AML-193 (cell line): Measurements from ENCODE around the gene ME3.
"Not testable (repeated sequence)": the region's sequence is repeated elsewhere in the genome, so short reads cannot be mapped to it uniquely, and the experiment has no call there.

Source experiments
- DNase-seq, 2 experiments: peaks; one replicate each; lab custom pipeline; 2025; lab: John Stamatoyannopoulos, UW

Gene ME3

GRCh38 chr11:86663761-86664160 is 8.7 kb downstream of the ME3 start:
- no peak for DNase-seq

DNA sequence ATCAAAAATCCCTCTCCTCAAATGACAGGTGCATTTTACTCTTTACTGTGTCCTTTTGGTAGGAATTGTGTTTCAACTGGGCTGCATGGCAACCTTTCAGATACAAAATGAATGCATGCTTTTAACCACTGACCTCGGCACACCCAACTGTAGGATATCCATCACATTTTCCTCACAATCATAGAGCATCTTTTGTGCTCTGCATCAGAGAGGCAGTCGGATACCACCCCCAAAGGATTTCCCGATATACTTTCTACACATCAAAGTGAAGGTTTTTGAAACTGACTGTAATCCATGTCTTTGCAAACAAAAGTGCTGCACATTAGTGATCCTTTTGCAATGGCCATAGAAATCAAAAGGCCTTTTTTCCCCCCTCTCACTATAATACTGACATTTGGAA is 9.1 kb downstream of the ME3 start:
- no peak for DNase-seq

GRCh38 chr11:86660736-86661135 is 11.7 kb downstream of the ME3 start:
- no peak for DNase-seq

- DNase-seq = no peak
These were observed 12.3 kb downstream of the ME3 start for GRCh38 chr11:86660088-86660487.

GRCh38 chr11:86658534-86658933 is 13.9 kb downstream of the ME3 start:
- DNase-seq = no peak

- not testable (repeated sequence) for DNase-seq
These were observed 27.2 kb downstream of the ME3 start for GRCh38 chr11:86645212-86645611.

GRCh38 chr11:86644291-86644690 is 28.1 kb downstream of the ME3 start:
- no peak for DNase-seq

DNA sequence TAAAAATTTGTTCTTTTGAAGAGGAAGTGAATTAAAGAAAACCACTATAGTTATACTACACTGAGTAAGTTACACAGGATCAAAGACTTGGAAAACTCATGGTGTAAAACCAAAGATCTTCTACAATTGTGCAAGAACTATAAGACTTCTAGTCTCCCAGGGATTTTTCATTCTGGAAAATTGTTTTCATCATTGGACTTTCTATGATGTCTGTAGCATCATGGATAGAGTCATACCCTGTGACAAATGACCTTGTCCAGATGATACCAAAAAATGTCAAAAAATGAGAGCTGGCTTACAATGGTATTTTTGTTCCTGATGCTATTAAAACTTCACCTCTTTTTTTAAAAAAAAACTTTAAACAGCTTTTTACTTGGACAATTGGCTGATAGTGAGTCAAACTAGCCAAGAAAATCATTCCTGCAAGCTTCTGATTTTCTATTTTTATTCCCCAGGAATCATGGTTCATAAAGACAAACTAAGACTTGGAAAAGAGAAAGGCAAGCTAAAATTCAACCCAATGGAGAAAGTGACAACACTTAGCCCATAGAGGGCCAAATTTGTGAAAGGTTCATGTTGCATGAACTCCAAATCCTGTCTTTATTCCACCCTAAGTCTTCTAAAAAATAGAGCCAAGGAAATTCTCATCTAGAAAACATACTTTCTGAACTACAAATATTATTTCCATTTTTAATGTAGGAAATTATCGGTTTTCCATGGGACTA is 30.7 kb downstream of the ME3 start:
- DNase-seq = no peak

DNA sequence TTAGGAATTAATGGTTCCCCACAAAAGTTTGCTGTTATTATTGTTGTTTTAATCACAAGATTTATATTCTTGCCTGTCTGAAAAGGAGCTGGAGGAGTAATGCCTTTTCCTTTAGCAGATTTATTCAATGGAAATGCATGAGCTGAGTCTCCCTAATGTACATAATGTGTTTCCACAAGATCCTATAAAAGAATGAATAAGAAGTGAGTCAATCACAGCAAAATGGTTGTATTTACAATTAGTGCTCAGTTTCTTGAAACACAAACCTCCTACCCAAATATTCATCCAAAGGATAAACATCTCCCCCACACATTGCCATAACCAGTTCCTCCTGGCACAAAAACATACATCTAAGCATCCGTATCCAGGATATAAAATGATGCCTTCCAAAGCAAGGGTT is 33.3 kb downstream of the ME3 start:
- DNase-seq = no peak

- no peak for DNase-seq
These were observed 33.7 kb downstream of the ME3 start for GRCh38 chr11:86638673-86639072.

DNA sequence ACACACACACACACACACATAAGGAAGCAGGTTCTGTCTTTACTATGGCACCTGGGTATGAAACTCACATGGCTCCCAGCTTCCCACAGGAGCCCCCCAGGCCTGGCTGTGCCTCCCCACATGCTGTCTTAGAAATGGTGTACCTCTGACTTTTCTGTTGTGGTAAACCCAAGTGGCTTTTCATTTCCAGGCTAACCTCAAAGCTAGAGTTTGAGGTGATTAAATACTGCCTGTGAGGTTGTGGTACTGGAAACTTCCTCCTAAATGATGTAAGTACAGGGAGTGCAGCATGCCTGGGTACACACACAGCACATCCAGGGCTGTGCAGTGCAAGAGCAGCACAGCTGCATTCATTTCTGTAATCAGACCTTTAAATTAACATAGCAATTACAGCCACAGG is 34.4 kb downstream of the ME3 start:
- DNase-seq = peak; percentile 30 to 50

- no peak for DNase-seq
These were observed 36.1 kb downstream of the ME3 start for GRCh38 chr11:86636275-86636674.

DNA sequence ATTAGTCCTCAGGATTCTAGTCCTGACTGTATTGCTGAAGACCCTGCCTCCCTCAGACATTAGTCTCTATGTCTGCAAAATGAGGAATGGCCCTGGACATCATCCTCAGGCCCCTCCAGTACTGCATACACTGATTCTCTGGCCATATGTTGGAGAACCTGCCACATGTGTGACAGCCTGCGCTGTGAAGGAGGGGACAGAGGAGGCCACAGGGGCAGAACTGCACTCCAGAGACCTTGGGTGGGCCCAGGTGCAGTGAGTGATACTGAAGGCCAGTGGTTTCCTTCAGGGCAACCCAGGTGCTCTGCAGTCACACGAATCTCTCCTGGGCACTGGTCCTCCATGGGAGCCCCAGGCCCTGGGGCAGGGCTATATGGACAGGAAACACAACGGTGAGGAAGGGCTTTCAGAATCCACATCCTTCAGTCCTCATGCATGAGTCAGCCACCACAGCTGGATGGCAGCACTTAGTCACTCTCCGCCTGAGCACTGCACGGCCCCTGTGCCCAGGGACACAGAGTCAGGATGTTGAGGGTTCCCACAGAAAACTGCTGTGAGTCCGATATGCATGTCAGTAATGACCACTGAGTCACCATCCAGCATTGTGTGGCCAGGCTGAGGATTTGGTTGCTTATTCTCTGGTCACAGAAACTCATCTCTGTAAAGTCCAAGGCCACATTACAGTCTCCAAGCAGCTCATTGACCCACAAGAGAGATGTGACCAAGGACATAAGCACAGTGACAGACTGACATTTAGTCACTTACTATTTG is 39.7 kb downstream of the ME3 start:
- DNase-seq = peak; percentile 48 to 60

DNA sequence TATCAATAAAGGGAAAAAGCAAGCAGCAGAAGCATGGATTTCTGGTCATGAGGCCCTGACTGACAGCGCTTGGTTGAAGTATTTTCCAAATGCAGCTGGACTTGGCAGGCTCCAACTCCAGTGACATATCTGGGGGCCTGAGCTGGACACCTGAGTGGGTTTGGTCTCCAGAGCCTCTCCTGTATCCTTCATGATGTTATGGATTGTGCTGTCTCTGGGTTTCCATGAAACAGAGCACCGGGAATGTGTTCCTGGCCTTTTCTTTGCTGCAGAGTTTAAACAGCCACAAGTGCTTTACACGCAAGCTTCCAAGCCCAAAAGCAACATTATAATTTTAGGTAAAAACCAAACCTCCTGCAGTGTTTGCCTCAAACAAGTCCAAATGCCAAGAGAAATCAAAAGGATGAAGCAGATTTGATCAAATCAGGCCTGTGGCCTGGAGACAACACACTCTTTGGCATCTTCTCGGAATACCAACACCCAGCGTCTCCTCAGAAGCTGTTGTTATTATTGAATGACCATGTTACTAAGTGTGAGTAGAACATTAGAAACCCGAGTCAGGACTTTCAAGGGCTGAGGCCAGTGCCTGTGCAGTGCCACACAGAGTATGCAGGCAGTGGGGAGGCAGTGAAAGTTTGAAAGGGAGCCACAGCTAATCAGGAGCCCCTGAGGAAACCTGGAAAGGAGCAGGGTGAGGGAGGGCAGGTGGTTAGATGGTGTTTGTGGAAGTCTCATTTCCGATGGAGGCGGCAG is 42.0 kb downstream of the ME3 start:
- no peak for DNase-seq

GRCh38 chr11:86629045-86629706 is 43.2 kb downstream of the ME3 start:
- DNase-seq = no peak

DNA sequence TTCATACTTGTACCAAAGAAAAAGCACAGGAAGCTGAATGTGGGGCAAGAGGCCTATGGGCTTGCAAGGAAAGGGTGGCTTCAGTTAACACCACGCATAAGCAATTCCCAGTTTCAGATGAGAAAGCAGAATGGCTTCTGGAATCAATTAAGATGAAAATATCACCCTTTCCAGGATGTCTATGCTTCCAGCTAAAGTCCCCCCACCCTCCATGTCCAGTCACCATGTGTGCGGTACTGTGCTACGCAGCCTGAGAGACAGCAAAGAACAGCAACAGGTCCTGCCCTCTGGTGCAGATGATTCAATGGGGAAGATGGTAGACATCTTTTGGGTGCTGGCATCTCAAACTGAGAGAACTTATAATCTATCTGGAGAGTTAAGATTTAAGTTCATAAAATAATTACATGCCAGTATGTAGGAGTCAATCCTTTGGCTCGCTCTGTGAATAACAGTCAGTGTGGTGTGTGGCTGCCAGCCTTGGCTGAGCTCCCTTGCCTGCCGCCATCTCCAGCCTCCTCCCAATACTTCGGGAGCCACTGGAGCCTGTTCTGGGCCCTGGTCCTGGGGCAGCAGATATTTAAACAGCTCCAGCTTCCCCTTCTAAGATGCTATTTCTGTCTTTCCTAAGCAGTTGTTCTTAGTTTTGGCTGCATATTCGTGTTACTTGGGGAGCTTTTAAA is 44.5 kb downstream of the ME3 start:
- DNase-seq = no peak

GRCh38 chr11:86625981-86626380 is 46.4 kb downstream of the ME3 start:
- DNase-seq = peak; percentile 72 to 74

DNA sequence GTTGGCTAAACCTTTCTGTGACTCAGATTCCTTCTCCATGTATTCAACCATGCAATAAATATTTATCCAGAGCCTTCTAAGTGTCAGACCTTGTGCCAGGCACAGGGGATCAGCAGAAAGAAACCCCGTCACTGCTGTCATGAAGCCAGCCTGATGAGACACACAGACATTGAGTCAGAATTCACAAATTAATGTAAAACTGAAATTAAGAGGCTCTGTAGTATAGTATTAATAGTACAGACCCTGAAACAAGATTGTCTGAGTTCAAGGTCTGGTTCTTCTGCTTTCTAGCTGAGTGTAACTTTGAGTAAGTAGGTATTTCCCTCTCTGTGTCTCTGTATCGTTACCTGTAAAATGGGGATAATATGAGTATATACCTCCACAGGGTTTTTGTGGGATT is 46.9 kb downstream of the ME3 start:
- DNase-seq = no peak

GRCh38 chr11:86624366-86624765 is 48.0 kb downstream of the ME3 start:
- no peak for DNase-seq

- DNase-seq = no peak
These were observed 48.7 kb downstream of the ME3 start for GRCh38 chr11:86623736-86624135.

DNA sequence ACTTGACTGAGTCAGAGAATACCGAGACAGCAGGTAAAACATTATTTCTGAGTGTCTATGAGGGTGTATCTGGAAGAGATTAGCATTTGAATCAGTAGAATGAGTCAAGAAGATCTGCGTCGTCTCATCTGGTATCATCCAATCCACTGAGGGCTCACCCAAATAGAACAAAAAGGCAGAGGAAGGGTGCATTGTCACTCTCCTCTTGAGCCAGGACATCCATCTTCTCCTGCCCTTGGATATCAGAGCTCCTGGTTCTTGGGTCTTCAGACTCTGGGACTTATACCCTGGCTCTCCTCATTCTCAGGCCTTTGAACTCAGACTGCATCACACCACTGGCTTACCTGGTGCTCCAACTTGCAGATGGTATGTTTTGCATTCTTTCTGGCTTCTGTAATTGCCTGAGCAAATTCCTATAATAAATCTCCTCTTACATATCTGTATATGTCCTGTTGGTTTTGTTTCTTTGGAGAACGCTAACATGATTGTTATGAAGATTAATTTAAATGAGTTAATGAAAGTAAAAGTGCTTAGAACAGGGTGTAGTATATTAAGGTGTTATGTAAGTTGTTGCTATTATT is 49.3 kb downstream of the ME3 start:
- no peak for DNase-seq
